ENCODE data around the gene SLC25A2.
"Not testable (repeated sequence)": the region's sequence is repeated elsewhere in the genome, so short reads cannot be mapped to it uniquely, and the experiment has no call there.

The SLC25A2 gene

DNA sequence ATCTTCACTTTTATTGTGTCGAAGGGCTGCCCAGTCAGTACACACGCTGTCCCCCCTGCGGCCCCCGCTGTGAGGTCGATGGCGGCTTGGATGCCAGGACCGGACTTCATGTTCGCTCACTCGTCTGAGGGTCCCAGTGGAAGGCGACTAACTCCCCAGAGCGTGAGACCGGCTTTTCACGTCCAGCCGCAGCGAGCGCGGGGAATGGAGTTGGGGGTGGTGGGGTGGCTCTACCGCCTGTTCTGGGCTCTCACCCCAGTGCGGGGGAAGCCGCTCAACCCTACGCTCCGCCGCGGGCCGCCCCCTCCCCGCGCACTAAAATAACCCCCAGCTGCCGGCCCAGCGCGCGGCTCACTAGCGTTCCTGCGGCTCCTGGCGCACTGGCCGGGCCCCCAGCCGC lies at the start of gene SLC25A2:
TSS of gene SLC25A2 (minus strand) at position 294 of the 400 bp plus-strand sequence. CDS start at position 110, 184 bp downstream.
- DNase-seq (ENCODE audit: low spot score), result no peak
- Histone ChIP-seq H3K4me3 (peak within 1 kb of the TSS; percentile 40), H3K27ac (no peak within 1 kb of the TSS)
- TF ChIP-seq, protein P1, sequence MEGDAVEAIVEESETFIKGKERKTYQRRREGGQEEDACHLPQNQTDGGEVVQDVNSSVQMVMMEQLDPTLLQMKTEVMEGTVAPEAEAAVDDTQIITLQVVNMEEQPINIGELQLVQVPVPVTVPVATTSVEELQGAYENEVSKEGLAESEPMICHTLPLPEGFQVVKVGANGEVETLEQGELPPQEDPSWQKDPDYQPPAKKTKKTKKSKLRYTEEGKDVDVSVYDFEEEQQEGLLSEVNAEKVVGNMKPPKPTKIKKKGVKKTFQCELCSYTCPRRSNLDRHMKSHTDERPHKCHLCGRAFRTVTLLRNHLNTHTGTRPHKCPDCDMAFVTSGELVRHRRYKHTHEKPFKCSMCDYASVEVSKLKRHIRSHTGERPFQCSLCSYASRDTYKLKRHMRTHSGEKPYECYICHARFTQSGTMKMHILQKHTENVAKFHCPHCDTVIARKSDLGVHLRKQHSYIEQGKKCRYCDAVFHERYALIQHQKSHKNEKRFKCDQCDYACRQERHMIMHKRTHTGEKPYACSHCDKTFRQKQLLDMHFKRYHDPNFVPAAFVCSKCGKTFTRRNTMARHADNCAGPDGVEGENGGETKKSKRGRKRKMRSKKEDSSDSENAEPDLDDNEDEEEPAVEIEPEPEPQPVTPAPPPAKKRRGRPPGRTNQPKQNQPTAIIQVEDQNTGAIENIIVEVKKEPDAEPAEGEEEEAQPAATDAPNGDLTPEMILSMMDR (IDR thresholded peaks at IDR 0.05), result no peak

DNA sequence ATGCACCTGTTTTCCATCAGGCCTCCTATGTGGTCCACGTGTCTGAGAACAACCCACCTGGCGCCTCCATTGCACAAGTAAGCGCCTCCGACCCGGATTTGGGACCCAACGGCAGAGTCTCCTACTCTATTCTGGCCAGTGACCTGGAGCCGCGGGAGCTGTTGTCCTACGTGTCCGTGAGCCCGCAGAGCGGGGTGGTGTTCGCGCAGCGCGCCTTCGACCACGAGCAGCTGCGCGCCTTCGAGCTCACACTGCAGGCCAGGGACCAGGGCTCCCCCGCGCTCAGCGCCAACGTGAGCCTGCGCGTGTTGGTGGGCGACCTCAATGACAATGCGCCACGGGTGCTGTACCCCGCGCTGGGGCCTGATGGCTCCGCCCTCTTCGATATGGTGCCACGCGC lies 47.7 kb upstream of the SLC25A2 start:
- no peak overlapping the region for H3K27ac ChIP-seq
- DNase-seq (ENCODE audit: low spot score), result no peak
- H3K4me3 ChIP-seq, result no peak overlapping the region
- TF ChIP-seq, protein P1 (IDR thresholded peaks at IDR 0.05), result no peak

DNA sequence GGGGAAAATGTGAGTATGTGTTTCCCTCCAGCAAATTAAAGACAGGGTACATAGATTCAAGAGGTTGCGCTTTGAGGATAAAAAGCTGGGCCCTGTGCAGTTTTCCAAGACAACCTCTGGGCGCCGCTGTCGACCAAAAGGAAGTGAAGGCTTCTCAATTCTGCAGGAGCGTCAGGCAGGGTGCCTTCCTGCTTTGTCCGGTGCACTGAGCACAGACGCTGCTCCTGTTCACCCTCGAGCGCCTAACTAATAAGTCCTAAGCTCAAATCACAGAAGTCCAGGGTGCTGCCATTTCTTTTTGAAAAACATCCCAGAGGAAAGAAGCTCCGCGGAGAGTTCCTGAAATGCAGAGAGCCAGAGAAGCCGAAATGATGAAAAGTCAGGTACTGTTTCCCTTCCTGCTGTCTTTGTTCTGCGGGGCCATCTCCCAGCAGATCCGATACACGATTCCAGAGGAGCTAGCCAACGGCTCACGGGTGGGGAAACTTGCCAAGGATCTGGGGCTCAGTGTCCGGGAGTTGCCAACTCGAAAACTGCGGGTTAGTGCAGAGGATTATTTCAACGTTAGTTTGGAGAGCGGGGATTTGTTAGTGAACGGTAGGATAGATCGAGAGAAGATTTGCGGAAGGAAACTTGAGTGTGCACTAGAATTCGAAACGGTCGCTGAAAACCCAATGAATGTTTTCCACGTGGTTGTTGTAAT lies 46.2 kb upstream of the SLC25A2 start, which contains the start of gene PCDHGB1:
TSS of gene PCDHGB1 (plus strand) at position 183 of the 703 bp plus-strand sequence. CDS start at position 345, 162 bp downstream.
- TF ChIP-seq, protein P1 (IDR thresholded peaks at IDR 0.05), result no peak
- DNase-seq (ENCODE audit: low spot score), result no peak
- Histone ChIP-seq H3K4me3 (peak within 1 kb of the TSS; percentile 28), H3K27ac (no peak within 1 kb of the TSS)

DNA sequence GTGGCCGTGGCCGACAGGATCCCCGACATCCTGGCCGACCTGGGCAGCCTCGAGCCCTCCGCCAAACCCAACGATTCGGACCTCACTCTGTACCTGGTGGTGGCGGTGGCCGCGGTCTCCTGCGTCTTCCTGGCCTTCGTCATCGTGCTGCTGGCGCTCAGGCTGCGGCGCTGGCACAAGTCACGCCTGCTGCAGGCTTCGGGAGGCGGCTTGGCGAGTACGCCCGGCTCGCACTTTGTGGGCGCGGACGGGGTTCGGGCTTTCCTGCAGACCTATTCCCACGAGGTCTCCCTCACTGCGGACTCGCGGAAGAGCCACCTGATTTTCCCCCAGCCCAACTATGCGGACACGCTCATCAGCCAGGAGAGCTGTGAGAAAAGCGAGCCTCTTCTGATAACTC lies 42.2 kb upstream of the SLC25A2 start:
- H3K4me3 ChIP-seq, result peak overlapping the region; percentile 17
- DNase-seq (ENCODE audit: low spot score); H3K27ac ChIP-seq: not testable (repeated sequence)

DNA sequence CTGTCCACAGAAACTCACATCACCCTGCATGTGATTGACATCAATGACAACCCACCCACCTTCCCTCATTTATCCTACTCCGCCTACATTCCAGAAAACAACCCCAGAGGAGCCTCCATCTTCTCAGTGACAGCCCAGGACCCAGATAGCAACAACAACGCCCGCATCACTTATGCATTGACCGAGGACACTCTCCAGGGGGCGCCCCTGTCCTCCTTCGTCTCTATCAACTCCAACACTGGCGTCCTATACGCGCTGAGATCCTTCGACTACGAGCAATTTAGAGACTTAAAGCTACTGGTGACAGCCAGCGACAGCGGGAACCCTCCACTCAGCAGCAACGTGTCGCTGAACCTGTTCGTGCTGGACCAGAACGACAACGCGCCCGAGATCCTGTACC lies 41.5 kb upstream of the SLC25A2 start:
- TF ChIP-seq, protein P1 (IDR thresholded peaks at IDR 0.05), result no peak
- DNase-seq (ENCODE audit: low spot score), result no peak
- Histone ChIP-seq H3K27ac (no peak overlapping the region), H3K4me3 (peak overlapping the region; percentile 19)

GRCh38 chr5:141343953-141344463 lies 40.2 kb upstream of the SLC25A2 start:
- TF ChIP-seq, protein P1 (IDR thresholded peaks at IDR 0.05), result no peak
- Histone ChIP-seq H3K4me3 (peak overlapping the region; percentile 21), H3K27ac (no peak overlapping the region)
- no peak for DNase-seq (ENCODE audit: low spot score)

- Histone ChIP-seq H3K27ac (no peak within 1 kb of the TSS), H3K4me3 (peak within 1 kb of the TSS; percentile 21)
- DNase-seq (ENCODE audit: low spot score), result no peak
- TF ChIP-seq, protein P1 (IDR thresholded peaks at IDR 0.05), result no peak
Observed at GRCh38 chr5:141343242-141343952, 39.5 kb upstream of the SLC25A2 start, which contains the start of gene PCDHGA3. PCDHGA3 (plus strand) TSS chr5:141343829; CDS start chr5:141344034, 205 bp downstream.
